WI38 (cell line): ENCODE measurements around the gene ATOSA.

Source experiments
- H3K4me3 ChIP-seq: 2 replicates; pipeline ENCODE4 v1.5.1; 2011; ENCODE audit warnings: low read depth, mild to moderate bottlenecking, control low read depth, low read length
- CTCF ChIP-seq: IDR thresholded peaks from 2 replicates; pipeline ENCODE4 v1.5.1; 2012; ENCODE audit warnings: low read depth, mild to moderate bottlenecking, control low read depth, low read length

Gene ATOSA

GRCh38 chr15:52717481-52717880, 38.3 kb upstream of the ATOSA start:
- H3K4me3 ChIP-seq, result no peak overlapping the region
- TF ChIP-seq CTCF, result no peak

GRCh38 chr15:52716536-52716935, 37.3 kb upstream of the ATOSA start:
- no peak overlapping the region for H3K4me3 ChIP-seq
- no peak for TF ChIP-seq CTCF

DNA sequence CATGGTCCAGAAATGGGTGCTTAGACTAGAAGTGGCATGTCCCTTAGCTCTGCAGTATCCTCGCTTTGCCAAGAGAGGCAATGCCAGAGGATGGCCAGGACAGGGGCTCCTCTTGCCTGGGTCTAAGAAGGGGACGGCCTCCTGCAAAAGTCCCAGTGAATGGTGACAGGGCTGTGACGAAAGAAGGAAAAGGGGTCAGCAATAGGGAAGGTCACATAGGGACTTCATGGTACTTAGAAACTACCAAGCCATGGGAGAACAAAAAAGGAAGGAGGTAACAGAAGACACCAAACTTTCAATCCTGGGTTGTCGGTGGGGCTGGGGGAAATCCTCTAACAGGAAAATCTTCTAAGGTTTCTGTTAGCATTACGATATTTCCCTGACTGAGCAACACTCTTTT, 36.2 kb upstream of the ATOSA start:
- TF ChIP-seq CTCF, result no peak
- H3K4me3 ChIP-seq, result no peak overlapping the region

GRCh38 chr15:52714968-52715367, 35.8 kb upstream of the ATOSA start:
- no peak overlapping the region for H3K4me3 ChIP-seq
- no peak for TF ChIP-seq CTCF

GRCh38 chr15:52710708-52711389, 31.7 kb upstream of the ATOSA start:
- TF ChIP-seq CTCF, result no peak
- H3K4me3 ChIP-seq, result no peak overlapping the region

GRCh38 chr15:52710050-52710707, 31.0 kb upstream of the ATOSA start:
- no peak overlapping the region for H3K4me3 ChIP-seq
- TF ChIP-seq CTCF, result no peak

GRCh38 chr15:52709187-52709981, 30.2 kb upstream of the ATOSA start:
- H3K4me3 ChIP-seq, result no peak overlapping the region
- TF ChIP-seq CTCF, result no peak
